Measurements from ENCODE around the gene LYST.

The LYST gene

GRCh38 chr1:235892202-235892601 lies 25.5 kb upstream of the LYST start:
- no peak overlapping the region for H3K4me3 ChIP-seq (replicated peaks; ENCODE audit: insufficient read depth, low read length)
- peak overlapping the region; percentile 84 for H3K27ac ChIP-seq (replicated peaks)
- no peaks in the 10 kb centered on the region for H3K27me3 ChIP-seq (ENCODE audit: insufficient read depth, poor library complexity, severe bottlenecking)
- no peak for DNase-seq (ENCODE audit: low read depth in 1 of 2, low spot score in 1 of 2)
- TF ChIP-seq SPI1 (IDR thresholded peaks at IDR 0.05; ENCODE audit: borderline replicate concordance, low read depth): no peak
- no peak for TF ChIP-seq POLR2AphosphoS5 (IDR thresholded peaks at IDR 0.05; ENCODE audit: low read depth)
- no peak for TF ChIP-seq REST (IDR thresholded peaks at IDR 0.05; ENCODE audit: insufficient replicate concordance, low read depth)

- Histone ChIP-seq H3K4me3 (replicated peaks; ENCODE audit: insufficient read depth, low read length) (no peak overlapping the region), H3K27me3 (ENCODE audit: insufficient read depth, poor library complexity, severe bottlenecking) (no peaks in the 10 kb centered on the region), H3K27ac (replicated peaks) (no peak overlapping the region)
- DNase-seq (ENCODE audit: low read depth in 1 of 2, low spot score in 1 of 2): no peak
- TF ChIP-seq CTCF (IDR thresholded peaks at IDR 0.05; ENCODE audit: insufficient read depth, low read length): no peak
- TF ChIP-seq SPI1 (IDR thresholded peaks at IDR 0.05; ENCODE audit: borderline replicate concordance, low read depth): no peak
- no peak for TF ChIP-seq POLR2AphosphoS5 (IDR thresholded peaks at IDR 0.05; ENCODE audit: low read depth)
- TF ChIP-seq GABPA (IDR thresholded peaks at IDR 0.05; ENCODE audit: low read depth): no peak
- TF ChIP-seq REST (IDR thresholded peaks at IDR 0.05; ENCODE audit: insufficient replicate concordance, low read depth): no peak
Observed at GRCh38 chr1:235888119-235888643, 21.5 kb upstream of the LYST start.

GRCh38 chr1:235887676-235888075 lies 21.0 kb upstream of the LYST start:
- no peak for DNase-seq (ENCODE audit: low read depth in 1 of 2, low spot score in 1 of 2)
- Histone ChIP-seq H3K27ac (replicated peaks) (no peak overlapping the region), H3K4me3 (replicated peaks; ENCODE audit: insufficient read depth, low read length) (no peak overlapping the region), H3K27me3 (ENCODE audit: insufficient read depth, poor library complexity, severe bottlenecking) (no peaks in the 10 kb centered on the region)
- TF ChIP-seq CTCF (IDR thresholded peaks at IDR 0.05; ENCODE audit: insufficient read depth, low read length) (no peak), REST (IDR thresholded peaks at IDR 0.05; ENCODE audit: insufficient replicate concordance, low read depth) (no peak), SPI1 (IDR thresholded peaks at IDR 0.05; ENCODE audit: borderline replicate concordance, low read depth) (peak; percentile 46; the same call in 1 of the 2 replicates), POLR2AphosphoS5 (IDR thresholded peaks at IDR 0.05; ENCODE audit: low read depth) (no peak), GABPA (IDR thresholded peaks at IDR 0.05; ENCODE audit: low read depth) (no peak)
